Gastrocnemius medialis (tissue), 4 donors: Measurements from ENCODE around the gene TUBB4B. TPM values are rescaled to one million over a fixed set of nuclear protein-coding genes. Genes with fewer than 3 reads are reported as not detected.

Experiments used
- ATAC-seq, 2 donors: fragments of 150-250 bp; one replicate each; pipeline ENCODE4 v1.9.1; 2016
- DNase-seq, 2 donors: peaks; one replicate each; pipeline ENCODE4 v3.0.0-alpha.2; 2019
- H3K27ac ChIP-seq, 4 donors: fragments of 200-600 bp; sonication (generic); 1 replicate in 1 of 4; 2 replicates in 3 of 4; pipeline ENCODE4 v1.5.1; 2016 to 2018; ENCODE audit warnings: mild to moderate bottlenecking in 2 of 4, moderate library complexity in 1 of 4
- H3K27me3 ChIP-seq, 3 donors: fragments of 200-600 bp; sonication (generic) in 2 of 3; 1 replicate in 1 of 3; 2 replicates in 2 of 3; pipeline versions ENCODE4 v1.5.1 to v1.6.0; 2016 to 2019; ENCODE audit warnings: mild to moderate bottlenecking in 1 of 3, moderate library complexity in 1 of 3
- H3K36me3 ChIP-seq, 2 donors: fragments of 200-600 bp; sonication (generic) in 1 of 2; one replicate each; pipeline ENCODE4 v1.5.1; 2017 to 2018
- H3K4me1 ChIP-seq, 2 donors: fragments of 200-600 bp; sonication (generic) in 1 of 2; one replicate each; pipeline ENCODE4 v1.5.1; 2016 to 2017; ENCODE audit warnings: mild to moderate bottlenecking in 2 of 2
- H3K4me3 ChIP-seq, 4 donors: fragments of 200-600 bp; sonication (generic) in 3 of 4; 1 replicate in 1 of 4; 2 replicates in 3 of 4; pipeline ENCODE4 v1.5.1; 2016 to 2019; ENCODE audit warnings: mild to moderate bottlenecking in 2 of 4
- H3K9me3 ChIP-seq, 3 donors: fragments of 200-600 bp; sonication (generic) in 2 of 3; 1 replicate in 1 of 3; 2 replicates in 2 of 3; pipeline ENCODE4 v1.5.1; 2016 to 2019
- CTCF ChIP-seq, 5 experiments: fragments of 450-650 bp in 3 of 5; fragments of 200-600 bp in 2 of 5; sonication (generic) in 2 of 5; IDR thresholded peaks in 4 of 5; conservative IDR thresholded peaks in 1 of 5; 1 replicate in 4 of 5; 2 replicates in 1 of 5; pipeline ENCODE4 v1.5.1; 2016 to 2019; ENCODE audit warnings: antibody characterized with exemption in 5 of 5, mild to moderate bottlenecking in 3 of 5, moderate library complexity in 3 of 5
- POLR2A ChIP-seq, 2 donors: fragments of 450-650 bp; IDR thresholded peaks; one replicate each; pipeline ENCODE4 v1.6.1; 2017; ENCODE audit warnings: antibody characterized with exemption in 2 of 2, mild to moderate bottlenecking in 2 of 2, moderate library complexity in 2 of 2
- in situ Hi-C, 4 donors: fragments of 200-750 bp; cut with MboI; loops; one replicate each; pipeline versions ENCODE4 v1.15.0 to v1.8.0; 2017; ENCODE audit warnings: low sequenced_read_pairs in 4 of 4
- intact Hi-C: fragments of 100-400 bp; cut with DNase I; formaldehyde crosslinking; loops from one replicate; pipeline ENCODE4 v1.15.1; 2023; ENCODE audit warnings: low total_unique reads
- total RNA-seq, 4 donors: library from RNA; depleted of rRNA; stranded (reverse); fragments of >200 nt; gene quantifications; one replicate each; pipeline versions ENCODE4 v1.1.0 to v1.2.3, GENCODE V29; 2016

Gene TUBB4B
- total RNA-seq, 4 donors from 2014 or later: 222 to 495 (median 363) TPM

GRCh38 chr9:137221506-137222111 is 19.5 kb upstream of the TUBB4B start:
- H3K27ac ChIP-seq: peak overlapping the region in 1 of 4 donors; percentile 42

GRCh38 chr9:137222190-137223077 is 18.7 kb upstream of the TUBB4B start, which contains the start of gene RNF208:
TSS of gene RNF208 (minus strand) at chr9:137222240. CDS start at chr9:137221212, 1,028 bp downstream.
- ATAC-seq: peak; percentile 14 to 31
- H3K9me3 ChIP-seq: no peaks in the 10 kb centered on the region
- H3K27me3 ChIP-seq: peaks cover 0 to 4% (median 2%) of the 10 kb centered on the region in 3 donors
- H3K36me3 ChIP-seq: no peaks in the 10 kb centered on the region
- H3K4me3 ChIP-seq: peak within 1 kb of the TSS; percentile 63 to 94 (median 82)
- H3K27ac ChIP-seq: peak within 1 kb of the TSS; percentile 87 to 93 (median 90)
- DNase-seq: no peak
- intact Hi-C loops (loop anchor here (1.0 to 5.0 kb wide), 4 partner anchors 22 to 45 kb away; partner anchors contain the start of genes ANAPC2, NELFB, SSNA1 and TPRN), in situ Hi-C loops (loop anchor here in 1 of 4 donors (10.0 kb wide), 1 partner anchor 98 kb away; no protein-coding TSS in a partner anchor)
- TF ChIP-seq POLR2A (IDR thresholded peaks at IDR 0.05) (peak in 1 of 2 donors; percentile 7), CTCF (IDR thresholded peaks at IDR 0.05 in 4 of 5, conservative IDR thresholded peaks at IDR 0.05 in 1 of 5) (no peak)
- H3K4me1 ChIP-seq: peaks cover 11 to 26% of the 10 kb centered on the region in 2 donors

More at GRCh38 chr9:137221506-137222111, 19.5 kb upstream of the TUBB4B start:
- H3K27me3 ChIP-seq: no peaks in the 10 kb centered on the region
- in situ Hi-C loops (loop anchor here in 1 of 4 donors (10.0 kb wide), 1 partner anchor 97 kb away; no protein-coding TSS in a partner anchor), intact Hi-C loops (loop anchor here (5.0 kb wide), 1 partner anchor 46 kb away; no protein-coding TSS in a partner anchor)
- H3K4me3 ChIP-seq: peak overlapping the region; percentile 34 to 50 (median 48)
- peaks cover 17 to 32% of the 10 kb centered on the region in 2 donors for H3K4me1 ChIP-seq
- no peak for TF ChIP-seq CTCF (IDR thresholded peaks at IDR 0.05 in 4 of 5, conservative IDR thresholded peaks at IDR 0.05 in 1 of 5)
- TF ChIP-seq POLR2A (IDR thresholded peaks at IDR 0.05): no peak
- no peak for DNase-seq
- H3K9me3 ChIP-seq: no peaks in the 10 kb centered on the region
- H3K36me3 ChIP-seq: no peaks in the 10 kb centered on the region
- ATAC-seq: no peak

- H3K4me3 ChIP-seq: peak overlapping the region; percentile 63 to 94 (median 88)
- H3K9me3 ChIP-seq: no peaks in the 10 kb centered on the region
- TF ChIP-seq CTCF (IDR thresholded peaks at IDR 0.05 in 4 of 5, conservative IDR thresholded peaks at IDR 0.05 in 1 of 5): no peak
- peak; percentile 61 for TF ChIP-seq POLR2A (IDR thresholded peaks at IDR 0.05)
- intact Hi-C loops: loop anchor here (1.0 to 5.0 kb wide), 4 partner anchors 23 to 44 kb away; partner anchors contain the start of genes ANAPC2, NELFB, SSNA1 and TPRN
- peak; percentile 97 to 98 for DNase-seq
- H3K4me1 ChIP-seq: peaks cover 8 to 21% of the 10 kb centered on the region in 2 donors
- H3K36me3 ChIP-seq: no peaks in the 10 kb centered on the region
- in situ Hi-C loops: loop anchor here in 1 of 4 donors (10.0 kb wide), 1 partner anchor 99 kb away; no protein-coding TSS in a partner anchor
- peak; percentile 89 to 90 for ATAC-seq
- H3K27ac ChIP-seq: peak overlapping the region; percentile 87 to 93 (median 90)
- H3K27me3 ChIP-seq: peaks cover 5 to 7% (median 7%) of the 10 kb centered on the region in 3 donors
Observed at GRCh38 chr9:137223078-137223970, 17.8 kb upstream of the TUBB4B start.
